ENCODE data around the gene IL18BP.

Gene IL18BP

DNA sequence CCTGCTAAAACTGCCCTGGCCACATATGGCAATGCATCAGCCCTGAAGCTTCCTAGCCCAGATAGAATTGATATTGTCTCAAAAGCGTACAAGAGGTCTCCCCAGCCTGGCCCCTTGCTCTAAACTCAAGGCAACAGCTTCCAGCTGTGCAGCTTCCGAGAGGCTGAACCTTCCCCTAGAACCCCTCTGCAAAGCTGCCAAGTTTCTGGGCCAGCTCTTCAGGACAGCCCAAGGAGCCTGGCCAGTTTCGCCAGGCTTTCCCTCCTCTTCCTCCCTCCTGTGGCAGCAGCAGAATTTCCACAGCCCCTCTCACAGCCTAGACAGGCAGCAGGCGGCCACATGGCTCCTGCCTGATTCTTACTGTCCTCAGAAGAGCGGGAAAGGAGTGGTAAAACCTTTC is 47.1 kb downstream of the IL18BP start:
- no peak for TF ChIP-seq ZC3H10 (CRISPR knock-in tag; IDR thresholded peaks at IDR 0.05)
- no peak for ATAC-seq

DNA sequence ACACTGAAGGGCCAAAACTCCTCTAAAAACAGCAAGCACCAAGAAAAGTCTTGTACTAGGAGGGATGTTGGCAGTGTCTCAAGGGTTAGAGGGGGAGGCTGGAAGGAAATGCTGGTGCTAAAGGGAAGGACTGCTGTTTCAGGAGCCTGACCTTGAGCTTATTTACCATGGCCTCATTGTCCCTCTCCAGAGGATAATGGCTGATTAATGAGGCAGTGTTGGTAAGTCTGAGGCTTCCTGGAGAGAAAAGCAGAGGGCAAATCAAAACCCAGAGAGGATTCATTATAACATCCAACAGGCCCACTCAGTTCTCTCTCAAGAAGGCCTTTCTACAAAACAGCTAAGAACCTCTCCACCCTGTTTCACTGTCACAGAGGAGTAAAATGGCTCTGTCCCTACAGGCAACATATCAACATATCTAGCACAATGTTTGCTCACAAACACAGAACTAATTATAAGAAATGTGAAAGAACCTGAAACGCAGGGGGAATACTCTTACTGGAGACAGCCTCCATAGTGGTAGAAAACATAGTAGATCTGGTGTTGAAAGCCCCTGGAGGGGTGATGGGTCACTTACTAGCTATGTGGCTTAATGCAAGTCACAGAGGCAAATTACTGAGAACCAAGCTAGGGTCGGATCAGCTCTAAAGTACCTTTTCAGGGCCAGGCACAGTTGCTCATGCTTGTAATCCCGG is 50.2 kb downstream of the IL18BP start:
- ATAC-seq = no peak
- TF ChIP-seq TOX (CRISPR knock-in tag; IDR thresholded peaks at IDR 0.05; ENCODE audit: borderline replicate concordance) = no peak
- TF ChIP-seq ESRRG (CRISPR knock-in tag; IDR thresholded peaks at IDR 0.05) = no peak
- TF ChIP-seq ZNF565 (CRISPR knock-in tag; conservative IDR thresholded peaks at IDR 0.05; ENCODE audit: low read depth) = no peak
- TF ChIP-seq, protein P1, sequence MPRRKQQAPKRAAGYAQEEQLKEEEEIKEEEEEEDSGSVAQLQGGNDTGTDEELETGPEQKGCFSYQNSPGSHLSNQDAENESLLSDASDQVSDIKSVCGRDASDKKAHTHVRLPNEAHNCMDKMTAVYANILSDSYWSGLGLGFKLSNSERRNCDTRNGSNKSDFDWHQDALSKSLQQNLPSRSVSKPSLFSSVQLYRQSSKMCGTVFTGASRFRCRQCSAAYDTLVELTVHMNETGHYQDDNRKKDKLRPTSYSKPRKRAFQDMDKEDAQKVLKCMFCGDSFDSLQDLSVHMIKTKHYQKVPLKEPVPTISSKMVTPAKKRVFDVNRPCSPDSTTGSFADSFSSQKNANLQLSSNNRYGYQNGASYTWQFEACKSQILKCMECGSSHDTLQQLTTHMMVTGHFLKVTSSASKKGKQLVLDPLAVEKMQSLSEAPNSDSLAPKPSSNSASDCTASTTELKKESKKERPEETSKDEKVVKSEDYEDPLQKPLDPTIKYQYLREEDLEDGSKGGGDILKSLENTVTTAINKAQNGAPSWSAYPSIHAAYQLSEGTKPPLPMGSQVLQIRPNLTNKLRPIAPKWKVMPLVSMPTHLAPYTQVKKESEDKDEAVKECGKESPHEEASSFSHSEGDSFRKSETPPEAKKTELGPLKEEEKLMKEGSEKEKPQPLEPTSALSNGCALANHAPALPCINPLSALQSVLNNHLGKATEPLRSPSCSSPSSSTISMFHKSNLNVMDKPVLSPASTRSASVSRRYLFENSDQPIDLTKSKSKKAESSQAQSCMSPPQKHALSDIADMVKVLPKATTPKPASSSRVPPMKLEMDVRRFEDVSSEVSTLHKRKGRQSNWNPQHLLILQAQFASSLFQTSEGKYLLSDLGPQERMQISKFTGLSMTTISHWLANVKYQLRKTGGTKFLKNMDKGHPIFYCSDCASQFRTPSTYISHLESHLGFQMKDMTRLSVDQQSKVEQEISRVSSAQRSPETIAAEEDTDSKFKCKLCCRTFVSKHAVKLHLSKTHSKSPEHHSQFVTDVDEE (CRISPR knock-in tag; IDR thresholded peaks at IDR 0.05) = no peak
- no peak for TF ChIP-seq ZNF8 (CRISPR knock-in tag; IDR thresholded peaks at IDR 0.05)
- no peak for TF ChIP-seq CSDC2 (CRISPR knock-in tag; IDR thresholded peaks at IDR 0.05)
- no peak for TF ChIP-seq ISL1 (CRISPR knock-in tag; IDR thresholded peaks at IDR 0.05)
- no peak for TF ChIP-seq TCF4 (CRISPR knock-in tag; IDR thresholded peaks at IDR 0.05; ENCODE audit: borderline replicate concordance)
- no peak for TF ChIP-seq ZNF70 (CRISPR knock-in tag; IDR thresholded peaks at IDR 0.05)
- TF ChIP-seq ZFP3 (CRISPR knock-in tag; IDR thresholded peaks at IDR 0.05) = no peak
- TF ChIP-seq PPARA (CRISPR knock-in tag; IDR thresholded peaks at IDR 0.05; ENCODE audit: borderline replicate concordance) = no peak
- TF ChIP-seq, protein P2, sequence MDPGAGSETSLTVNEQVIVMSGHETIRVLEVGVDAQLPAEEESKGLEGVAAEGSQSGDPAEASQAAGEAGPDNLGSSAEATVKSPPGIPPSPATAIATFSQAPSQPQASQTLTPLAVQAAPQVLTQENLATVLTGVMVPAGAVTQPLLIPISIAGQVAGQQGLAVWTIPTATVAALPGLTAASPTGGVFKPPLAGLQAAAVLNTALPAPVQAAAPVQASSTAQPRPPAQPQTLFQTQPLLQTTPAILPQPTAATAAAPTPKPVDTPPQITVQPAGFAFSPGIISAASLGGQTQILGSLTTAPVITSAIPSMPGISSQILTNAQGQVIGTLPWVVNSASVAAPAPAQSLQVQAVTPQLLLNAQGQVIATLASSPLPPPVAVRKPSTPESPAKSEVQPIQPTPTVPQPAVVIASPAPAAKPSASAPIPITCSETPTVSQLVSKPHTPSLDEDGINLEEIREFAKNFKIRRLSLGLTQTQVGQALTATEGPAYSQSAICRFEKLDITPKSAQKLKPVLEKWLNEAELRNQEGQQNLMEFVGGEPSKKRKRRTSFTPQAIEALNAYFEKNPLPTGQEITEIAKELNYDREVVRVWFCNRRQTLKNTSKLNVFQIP (CRISPR knock-in tag; IDR thresholded peaks at IDR 0.05; ENCODE audit: borderline replicate concordance, low read depth) = no peak
- TF ChIP-seq RARB (CRISPR knock-in tag; IDR thresholded peaks at IDR 0.05) = no peak
- no peak for TF ChIP-seq OSR1 (CRISPR knock-in tag; IDR thresholded peaks at IDR 0.05)
- TF ChIP-seq, protein P3, sequence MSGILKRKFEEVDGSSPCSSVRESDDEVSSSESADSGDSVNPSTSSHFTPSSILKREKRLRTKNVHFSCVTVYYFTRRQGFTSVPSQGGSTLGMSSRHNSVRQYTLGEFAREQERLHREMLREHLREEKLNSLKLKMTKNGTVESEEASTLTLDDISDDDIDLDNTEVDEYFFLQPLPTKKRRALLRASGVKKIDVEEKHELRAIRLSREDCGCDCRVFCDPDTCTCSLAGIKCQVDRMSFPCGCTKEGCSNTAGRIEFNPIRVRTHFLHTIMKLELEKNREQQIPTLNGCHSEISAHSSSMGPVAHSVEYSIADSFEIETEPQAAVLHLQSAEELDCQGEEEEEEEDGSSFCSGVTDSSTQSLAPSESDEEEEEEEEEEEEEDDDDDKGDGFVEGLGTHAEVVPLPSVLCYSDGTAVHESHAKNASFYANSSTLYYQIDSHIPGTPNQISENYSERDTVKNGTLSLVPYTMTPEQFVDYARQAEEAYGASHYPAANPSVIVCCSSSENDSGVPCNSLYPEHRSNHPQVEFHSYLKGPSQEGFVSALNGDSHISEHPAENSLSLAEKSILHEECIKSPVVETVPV (CRISPR knock-in tag; IDR thresholded peaks at IDR 0.05) = no peak
- TF ChIP-seq, protein P4, sequence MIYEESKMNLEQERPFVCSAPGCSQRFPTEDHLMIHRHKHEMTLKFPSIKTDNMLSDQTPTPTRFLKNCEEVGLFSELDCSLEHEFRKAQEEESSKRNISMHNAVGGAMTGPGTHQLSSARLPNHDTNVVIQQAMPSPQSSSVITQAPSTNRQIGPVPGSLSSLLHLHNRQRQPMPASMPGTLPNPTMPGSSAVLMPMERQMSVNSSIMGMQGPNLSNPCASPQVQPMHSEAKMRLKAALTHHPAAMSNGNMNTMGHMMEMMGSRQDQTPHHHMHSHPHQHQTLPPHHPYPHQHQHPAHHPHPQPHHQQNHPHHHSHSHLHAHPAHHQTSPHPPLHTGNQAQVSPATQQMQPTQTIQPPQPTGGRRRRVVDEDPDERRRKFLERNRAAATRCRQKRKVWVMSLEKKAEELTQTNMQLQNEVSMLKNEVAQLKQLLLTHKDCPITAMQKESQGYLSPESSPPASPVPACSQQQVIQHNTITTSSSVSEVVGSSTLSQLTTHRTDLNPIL (CRISPR knock-in tag; IDR thresholded peaks at IDR 0.05; ENCODE audit: low read depth) = no peak
- TF ChIP-seq SNAI2 (CRISPR knock-in tag; IDR thresholded peaks at IDR 0.05) = no peak
